ENCODE data around the gene ENTPD2.

ENTPD2 gene

GRCh38 chr9:137014776-137015539, 38.9 kb downstream of the ENTPD2 start:
- no peak overlapping the region for H3K4me3 ChIP-seq (ENCODE audit: insufficient read depth, low read depth, low read length, poor library complexity, severe bottlenecking)
- H3K36me3 ChIP-seq (ENCODE audit: control insufficient read depth, insufficient read depth, low read length), result peaks cover 61% of the 10 kb centered on the region
- H3K27ac ChIP-seq (ENCODE audit: insufficient read depth, low read length, poor library complexity, severe bottlenecking), result no peak overlapping the region
- H3K27me3 ChIP-seq (replicated peaks; ENCODE audit: control insufficient read depth, insufficient read depth, low read length, poor library complexity, severe bottlenecking), result no peaks in the 10 kb centered on the region
- no peak for DNase-seq
- no peaks in the 10 kb centered on the region for H3K4me1 ChIP-seq (ENCODE audit: control insufficient read depth, insufficient read depth, low read length, poor library complexity, severe bottlenecking)
- H3K9me3 ChIP-seq (ENCODE audit: control insufficient read depth, low read length), result no peaks in the 10 kb centered on the region

DNA sequence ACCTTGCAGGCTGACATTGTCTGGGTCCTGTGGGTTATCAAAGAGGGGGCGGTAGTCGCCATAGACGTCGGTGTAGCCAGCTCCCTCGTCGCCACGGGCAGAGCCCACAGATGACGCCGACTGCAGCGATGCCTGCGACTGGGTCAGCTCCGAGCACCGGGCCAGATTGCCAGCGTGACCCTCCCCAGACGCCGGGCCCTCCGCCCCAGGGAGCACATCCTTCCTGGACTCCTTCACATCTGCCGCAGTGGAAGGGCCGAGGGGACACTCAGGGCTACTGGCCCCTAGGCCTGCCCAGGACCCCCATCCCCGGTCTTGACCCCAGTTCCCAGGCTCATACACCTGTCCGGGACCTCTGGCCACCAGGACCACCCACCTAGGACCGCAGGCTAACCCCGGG, 39.7 kb downstream of the ENTPD2 start:
- Histone ChIP-seq H3K36me3 (ENCODE audit: control insufficient read depth, insufficient read depth, low read length) (peaks cover 68% of the 10 kb centered on the region), H3K4me3 (ENCODE audit: insufficient read depth, low read depth, low read length, poor library complexity, severe bottlenecking) (no peak overlapping the region), H3K27me3 (replicated peaks; ENCODE audit: control insufficient read depth, insufficient read depth, low read length, poor library complexity, severe bottlenecking) (no peaks in the 10 kb centered on the region), H3K27ac (ENCODE audit: insufficient read depth, low read length, poor library complexity, severe bottlenecking) (no peak overlapping the region), H3K4me1 (ENCODE audit: control insufficient read depth, insufficient read depth, low read length, poor library complexity, severe bottlenecking) (no peaks in the 10 kb centered on the region), H3K9me3 (ENCODE audit: control insufficient read depth, low read length) (no peaks in the 10 kb centered on the region)
- DNase-seq, result no peak

DNA sequence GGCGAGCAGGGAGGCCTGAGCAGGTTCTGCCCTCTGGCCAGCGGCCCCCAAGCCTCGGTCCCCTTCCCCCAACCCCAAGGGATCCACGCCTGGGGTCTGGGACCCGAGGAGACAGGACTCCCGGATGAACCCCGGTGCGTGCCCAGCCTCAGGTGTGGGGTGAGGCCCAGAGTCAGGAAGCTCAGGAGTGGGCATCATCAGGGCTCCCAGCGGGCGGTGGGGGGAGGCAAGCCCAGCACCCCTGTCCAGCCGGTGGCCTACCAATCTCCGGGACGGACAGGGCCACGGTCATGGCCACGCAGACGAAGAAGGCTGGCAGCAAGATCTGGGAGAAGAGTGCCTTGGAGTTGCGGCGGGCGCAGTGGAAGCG, 40.3 kb downstream of the ENTPD2 start:
- Histone ChIP-seq H3K27ac (ENCODE audit: insufficient read depth, low read length, poor library complexity, severe bottlenecking) (no peak overlapping the region), H3K27me3 (replicated peaks; ENCODE audit: control insufficient read depth, insufficient read depth, low read length, poor library complexity, severe bottlenecking) (no peaks in the 10 kb centered on the region), H3K36me3 (ENCODE audit: control insufficient read depth, insufficient read depth, low read length) (peaks cover 68% of the 10 kb centered on the region), H3K4me1 (ENCODE audit: control insufficient read depth, insufficient read depth, low read length, poor library complexity, severe bottlenecking) (no peaks in the 10 kb centered on the region), H3K4me3 (ENCODE audit: insufficient read depth, low read depth, low read length, poor library complexity, severe bottlenecking) (no peak overlapping the region), H3K9me3 (ENCODE audit: control insufficient read depth, low read length) (no peaks in the 10 kb centered on the region)
- no peak for DNase-seq

DNA sequence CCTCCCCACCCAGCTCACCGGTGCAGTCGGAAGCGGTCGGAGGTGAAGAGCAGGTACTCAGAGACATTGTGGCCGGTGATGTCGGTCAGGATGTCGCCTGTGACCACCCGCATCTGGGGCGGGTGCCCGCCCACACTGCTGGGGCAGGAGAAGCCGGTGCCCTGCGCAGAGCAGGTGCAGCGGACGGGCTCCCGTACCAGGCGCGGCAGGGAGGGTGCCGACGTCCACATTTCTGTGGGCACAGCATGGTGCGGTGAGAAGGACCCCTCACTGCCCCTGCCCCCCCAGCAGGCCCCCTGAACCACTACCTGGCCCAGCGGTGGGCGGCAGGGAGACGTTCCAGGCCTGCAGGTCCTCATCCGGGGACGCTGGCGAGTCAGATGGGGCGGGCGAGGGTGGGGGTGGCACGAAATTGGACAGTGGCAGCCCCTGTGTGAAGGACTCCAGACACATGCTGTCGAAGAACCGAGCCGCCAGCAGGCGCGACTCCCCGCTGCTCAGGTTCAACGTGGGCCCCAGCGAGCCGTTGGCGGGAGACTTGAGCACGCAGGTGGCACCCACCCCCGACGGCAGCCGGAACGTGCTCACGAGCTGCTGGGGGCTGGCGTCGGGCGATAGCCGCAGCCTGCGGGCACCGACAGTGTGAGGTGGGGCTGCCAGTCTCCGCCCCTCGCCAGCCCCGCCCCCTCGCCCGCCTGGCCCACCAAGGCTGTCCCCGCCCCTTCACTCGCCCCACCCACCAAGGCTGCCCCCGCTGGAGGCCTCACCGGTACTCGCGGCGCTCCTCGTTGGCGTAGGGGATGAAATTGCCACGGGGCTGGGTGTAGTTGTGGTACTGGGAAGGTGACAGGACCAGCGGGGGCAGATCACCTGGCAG, 40.9 kb downstream of the ENTPD2 start:
- Histone ChIP-seq H3K36me3 (ENCODE audit: control insufficient read depth, insufficient read depth, low read length) (peaks cover 72% of the 10 kb centered on the region), H3K4me1 (ENCODE audit: control insufficient read depth, insufficient read depth, low read length, poor library complexity, severe bottlenecking) (no peaks in the 10 kb centered on the region)

DNA sequence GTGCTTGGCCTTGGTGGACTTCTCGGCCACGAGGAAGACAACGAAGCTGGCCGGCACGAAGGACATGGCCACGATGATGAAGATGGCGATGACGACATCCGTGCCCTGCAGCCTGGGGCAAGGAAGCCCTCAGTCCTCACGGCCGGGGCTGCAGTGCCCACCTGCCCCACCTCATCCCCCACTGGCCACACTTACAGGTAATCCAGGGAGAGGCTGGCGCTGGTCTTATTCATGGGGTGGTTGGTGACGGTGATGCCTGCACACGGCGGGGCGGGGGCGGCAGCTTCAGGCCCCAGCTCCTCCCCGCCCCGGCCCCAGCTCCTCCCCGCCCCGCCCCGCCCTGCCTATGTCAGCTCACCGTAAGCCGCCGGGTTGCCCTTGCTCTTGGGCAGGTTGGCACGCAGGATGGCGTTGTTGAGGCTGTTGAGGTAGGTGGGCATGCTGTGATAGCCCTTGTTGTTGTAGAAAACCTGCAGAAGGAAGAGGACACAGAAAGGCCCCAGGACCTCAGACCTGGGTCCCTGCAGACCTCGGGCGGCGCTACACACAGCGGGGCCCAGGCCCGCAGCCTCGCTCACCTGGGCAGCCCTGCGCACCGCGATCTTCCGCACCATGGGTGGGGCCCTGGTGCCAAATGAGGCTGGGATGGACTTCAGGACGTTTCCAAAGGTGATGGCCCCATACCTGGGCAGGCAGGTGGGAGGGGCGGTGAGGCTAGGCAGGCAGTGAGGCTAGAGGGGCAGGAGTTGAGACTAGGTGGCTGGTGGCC, 41.8 kb downstream of the ENTPD2 start:
- no peaks in the 10 kb centered on the region for H3K9me3 ChIP-seq (ENCODE audit: control insufficient read depth, low read length)
- H3K36me3 ChIP-seq (ENCODE audit: control insufficient read depth, insufficient read depth, low read length), result peaks cover 65% of the 10 kb centered on the region
- H3K4me3 ChIP-seq (ENCODE audit: insufficient read depth, low read depth, low read length, poor library complexity, severe bottlenecking), result no peak overlapping the region

More for the DNA sequence above, 40.9 kb downstream of the ENTPD2 start:
- no peaks in the 10 kb centered on the region for H3K9me3 ChIP-seq (ENCODE audit: control insufficient read depth, low read length)
- no peaks in the 10 kb centered on the region for H3K27me3 ChIP-seq (replicated peaks; ENCODE audit: control insufficient read depth, insufficient read depth, low read length, poor library complexity, severe bottlenecking)
- DNase-seq, result no peak
- H3K27ac ChIP-seq (ENCODE audit: insufficient read depth, low read length, poor library complexity, severe bottlenecking), result no peak overlapping the region
- no peak overlapping the region for H3K4me3 ChIP-seq (ENCODE audit: insufficient read depth, low read depth, low read length, poor library complexity, severe bottlenecking)

DNA sequence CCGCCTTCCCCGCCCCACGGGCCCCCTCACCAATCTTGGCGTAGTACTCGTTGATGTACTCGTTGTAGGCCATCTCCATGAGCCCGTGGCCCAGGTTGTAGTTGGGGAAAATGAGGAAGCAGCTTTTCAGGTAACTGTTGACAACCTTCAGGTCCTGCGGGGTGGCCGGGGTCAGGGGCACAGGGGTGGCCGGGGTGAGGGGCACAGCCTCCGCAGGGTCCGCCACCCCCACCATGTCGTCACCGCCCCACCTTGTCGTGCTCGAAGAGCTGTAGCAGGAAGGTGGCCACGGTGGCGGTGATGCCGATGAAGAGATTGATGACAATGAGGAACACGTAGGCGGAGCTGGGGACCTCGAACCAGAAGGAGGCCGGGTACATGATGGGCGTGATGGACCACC, 42.7 kb downstream of the ENTPD2 start:
- no peak overlapping the region for H3K27ac ChIP-seq (ENCODE audit: insufficient read depth, low read length, poor library complexity, severe bottlenecking)
- no peak overlapping the region for H3K4me3 ChIP-seq (ENCODE audit: insufficient read depth, low read depth, low read length, poor library complexity, severe bottlenecking)
- H3K9me3 ChIP-seq (ENCODE audit: control insufficient read depth, low read length), result no peaks in the 10 kb centered on the region
- H3K4me1 ChIP-seq (ENCODE audit: control insufficient read depth, insufficient read depth, low read length, poor library complexity, severe bottlenecking), result no peaks in the 10 kb centered on the region
- no peak for DNase-seq
- H3K27me3 ChIP-seq (replicated peaks; ENCODE audit: control insufficient read depth, insufficient read depth, low read length, poor library complexity, severe bottlenecking), result no peaks in the 10 kb centered on the region
- H3K36me3 ChIP-seq (ENCODE audit: control insufficient read depth, insufficient read depth, low read length), result peaks cover 55% of the 10 kb centered on the region

More for the DNA sequence above, 41.8 kb downstream of the ENTPD2 start:
- H3K4me1 ChIP-seq (ENCODE audit: control insufficient read depth, insufficient read depth, low read length, poor library complexity, severe bottlenecking), result no peaks in the 10 kb centered on the region
- H3K27ac ChIP-seq (ENCODE audit: insufficient read depth, low read length, poor library complexity, severe bottlenecking), result no peak overlapping the region
- H3K27me3 ChIP-seq (replicated peaks; ENCODE audit: control insufficient read depth, insufficient read depth, low read length, poor library complexity, severe bottlenecking), result no peaks in the 10 kb centered on the region
- DNase-seq, result no peak

- no peaks in the 10 kb centered on the region for H3K9me3 ChIP-seq (ENCODE audit: control insufficient read depth, low read length)
- H3K27me3 ChIP-seq (replicated peaks; ENCODE audit: control insufficient read depth, insufficient read depth, low read length, poor library complexity, severe bottlenecking), result no peaks in the 10 kb centered on the region
- no peak for DNase-seq
- H3K4me1 ChIP-seq (ENCODE audit: control insufficient read depth, insufficient read depth, low read length, poor library complexity, severe bottlenecking), result no peaks in the 10 kb centered on the region
- H3K4me3 ChIP-seq (ENCODE audit: insufficient read depth, low read depth, low read length, poor library complexity, severe bottlenecking), result no peak overlapping the region
- H3K36me3 ChIP-seq (ENCODE audit: control insufficient read depth, insufficient read depth, low read length), result peaks cover 48% of the 10 kb centered on the region
- H3K27ac ChIP-seq (ENCODE audit: insufficient read depth, low read length, poor library complexity, severe bottlenecking), result no peak overlapping the region
Measured at GRCh38 chr9:137009938-137010732, 43.7 kb downstream of the ENTPD2 start.

GRCh38 chr9:137009217-137009616, 44.6 kb downstream of the ENTPD2 start:
- H3K9me3 ChIP-seq (ENCODE audit: control insufficient read depth, low read length), result no peaks in the 10 kb centered on the region
- H3K27ac ChIP-seq (ENCODE audit: insufficient read depth, low read length, poor library complexity, severe bottlenecking), result no peak overlapping the region
- H3K36me3 ChIP-seq (ENCODE audit: control insufficient read depth, insufficient read depth, low read length), result peaks cover 38% of the 10 kb centered on the region
- H3K4me3 ChIP-seq (ENCODE audit: insufficient read depth, low read depth, low read length, poor library complexity, severe bottlenecking), result no peak overlapping the region
- no peaks in the 10 kb centered on the region for H3K4me1 ChIP-seq (ENCODE audit: control insufficient read depth, insufficient read depth, low read length, poor library complexity, severe bottlenecking)
- DNase-seq, result no peak
- no peaks in the 10 kb centered on the region for H3K27me3 ChIP-seq (replicated peaks; ENCODE audit: control insufficient read depth, insufficient read depth, low read length, poor library complexity, severe bottlenecking)

DNA sequence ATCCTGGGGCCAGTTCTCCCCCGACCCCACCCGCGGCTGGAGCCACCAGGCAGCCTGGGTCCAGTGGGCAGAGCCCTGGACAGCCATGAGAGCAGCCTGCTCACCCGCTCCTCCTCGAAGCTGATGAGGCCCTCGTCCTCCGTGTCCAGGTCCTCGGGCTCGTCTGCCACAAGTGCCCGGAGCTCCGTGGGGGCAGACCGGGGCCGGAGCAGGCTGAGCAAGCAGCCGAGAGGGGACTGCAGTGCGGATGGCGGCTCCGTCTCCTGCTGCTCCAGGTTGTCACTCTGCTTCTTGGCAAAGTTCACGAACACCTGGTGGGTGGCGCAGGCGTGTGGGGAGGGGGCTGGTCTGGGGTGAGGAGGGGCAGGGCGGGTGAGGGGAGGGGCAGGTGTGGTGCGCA, 45.5 kb downstream of the ENTPD2 start:
- H3K27me3 ChIP-seq (replicated peaks; ENCODE audit: control insufficient read depth, insufficient read depth, low read length, poor library complexity, severe bottlenecking), result no peaks in the 10 kb centered on the region
- H3K27ac ChIP-seq (ENCODE audit: insufficient read depth, low read length, poor library complexity, severe bottlenecking), result no peak overlapping the region
- no peaks in the 10 kb centered on the region for H3K4me1 ChIP-seq (ENCODE audit: control insufficient read depth, insufficient read depth, low read length, poor library complexity, severe bottlenecking)
- H3K36me3 ChIP-seq (ENCODE audit: control insufficient read depth, insufficient read depth, low read length), result peaks cover 29% of the 10 kb centered on the region
- DNase-seq, result no peak
- H3K9me3 ChIP-seq (ENCODE audit: control insufficient read depth, low read length), result no peaks in the 10 kb centered on the region
- H3K4me3 ChIP-seq (ENCODE audit: insufficient read depth, low read depth, low read length, poor library complexity, severe bottlenecking), result no peak overlapping the region
